Large intestine (tissue), 3 donors: Measurements from ENCODE around the gene RAB21. TPM values are rescaled to one million over a fixed set of nuclear protein-coding genes. Genes with fewer than 3 reads are reported as not detected.
"Not testable (repeated sequence)": the region's sequence is repeated elsewhere in the genome, so short reads cannot be mapped to it uniquely, and the experiment has no call there.

ENCODE experiments used
- DNase-seq, 2 donors: peaks; one replicate each; pipeline versions ENCODE4 v3.0.0 to v3.0.0-alpha.2; 2013
- H3K27ac ChIP-seq: one replicate; pipeline ENCODE4 v1.5.1; 2013; ENCODE audit warnings: low read length
- H3K27me3 ChIP-seq: 2 replicates; pipeline ENCODE4 v1.6.1; 2013; ENCODE audit warnings: low read length; ENCODE audit not compliant: control insufficient read depth, insufficient read depth
- H3K36me3 ChIP-seq: 2 replicates; pipeline ENCODE4 v1.6.1; 2013; ENCODE audit warnings: low read length; ENCODE audit not compliant: control insufficient read depth, insufficient read depth
- H3K4me1 ChIP-seq: one replicate; pipeline ENCODE4 v1.6.1; 2013; ENCODE audit warnings: low read length; ENCODE audit not compliant: control insufficient read depth, insufficient read depth
- H3K4me3 ChIP-seq: one replicate; pipeline ENCODE4 v1.5.1; 2013; ENCODE audit warnings: low read length
- H3K9me3 ChIP-seq: one replicate; pipeline ENCODE4 v1.6.1; 2013; ENCODE audit warnings: mild to moderate bottlenecking, low read depth, low read length, moderate library complexity; ENCODE audit not compliant: control insufficient read depth
- WGBS: methylation state at CpG from one replicate; pipeline ENCODE4 v1.1.5; 2013; ENCODE audit warnings: low lambda C conversion rate; ENCODE audit not compliant: insufficient coverage; 5-methylcytosine and 5-hydroxymethylcytosine counted together
- polyA plus RNA-seq: library from polyadenylated mRNA; unstranded; fragments of 120-200 nt; gene quantifications from one replicate; pipeline ENCODE4 v1.2.1, GENCODE V29; 2013

The RAB21 gene
- polyA plus RNA-seq, 1 donor: 53.1 TPM

DNA sequence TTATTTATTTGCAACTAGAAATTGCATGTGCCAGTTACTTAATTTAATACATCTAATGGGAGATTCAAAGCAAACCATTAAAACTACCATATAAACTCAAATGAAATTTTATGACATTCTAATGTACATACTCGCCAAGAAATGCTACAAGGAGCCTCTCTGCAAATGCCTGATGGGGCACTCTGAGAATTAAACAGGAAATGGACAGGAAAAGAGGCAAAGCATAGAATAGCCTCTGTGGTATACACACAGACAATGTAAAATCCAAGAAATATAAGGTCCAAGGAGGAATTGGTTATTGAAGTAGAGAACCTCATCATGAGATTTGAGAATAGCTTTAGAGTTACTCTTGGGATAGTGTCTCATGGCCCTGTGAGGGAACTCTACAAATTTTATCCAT, 41.2 kb downstream of the RAB21 start:
- Histone ChIP-seq H3K27me3 (no peaks in the 10 kb centered on the region), H3K9me3 (no peaks in the 10 kb centered on the region), H3K4me1 (no peaks in the 10 kb centered on the region), H3K36me3 (no peaks in the 10 kb centered on the region), H3K27ac (no peak overlapping the region), H3K4me3 (no peak overlapping the region)
- no peak for DNase-seq
- no CpG with 5 or more reads among the region's 1 CpG for WGBS

DNA sequence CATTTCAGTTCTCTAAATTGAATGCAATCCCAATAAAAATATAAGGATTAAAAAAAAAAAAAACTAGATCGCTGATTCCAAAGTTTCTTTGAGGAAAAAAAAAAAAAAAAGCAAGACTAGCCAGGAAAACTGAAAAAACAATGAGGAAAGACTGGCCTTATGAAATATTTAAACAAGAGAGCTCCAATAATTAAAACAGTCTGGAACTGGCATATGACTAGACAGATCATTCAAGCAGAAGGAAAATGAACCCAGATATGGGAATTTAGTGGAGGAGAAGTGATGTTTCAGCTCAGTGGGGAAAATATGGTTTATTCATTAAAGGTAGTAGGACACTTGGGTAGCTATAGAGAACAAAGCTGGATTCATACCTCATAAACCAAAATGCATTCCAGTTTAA, 42.9 kb downstream of the RAB21 start:
- H3K4me1 ChIP-seq: no peaks in the 10 kb centered on the region
- no peak for DNase-seq
- no peak overlapping the region for H3K27ac ChIP-seq
- H3K4me3 ChIP-seq: no peak overlapping the region
- 83% methylated on average over 1 of the region's 1 CpG for WGBS
- no peaks in the 10 kb centered on the region for H3K36me3 ChIP-seq
- H3K9me3 ChIP-seq: no peaks in the 10 kb centered on the region
- no peaks in the 10 kb centered on the region for H3K27me3 ChIP-seq

DNA sequence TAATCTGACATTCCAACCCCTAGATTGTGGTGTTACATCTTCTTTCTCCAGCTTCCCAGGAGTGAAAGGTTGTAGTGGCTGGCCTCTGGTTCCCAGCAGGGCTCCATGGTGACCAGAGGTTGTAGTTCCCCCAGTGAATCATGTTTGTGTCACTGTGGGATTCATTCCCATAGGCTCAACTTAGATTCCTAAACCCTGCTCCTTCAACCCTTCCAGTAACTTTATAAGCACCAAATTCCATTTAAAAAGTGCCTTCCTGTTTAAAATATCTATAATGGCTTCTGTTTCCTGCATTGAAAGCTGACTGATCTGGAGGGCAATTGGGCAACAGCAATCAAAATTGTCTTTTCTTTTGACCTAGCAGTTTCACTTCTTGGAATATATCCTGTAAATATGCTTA, 44.4 kb downstream of the RAB21 start:
- Histone ChIP-seq H3K4me1 (no peaks in the 10 kb centered on the region), H3K9me3 (no peaks in the 10 kb centered on the region)
- no peak for DNase-seq

DNA sequence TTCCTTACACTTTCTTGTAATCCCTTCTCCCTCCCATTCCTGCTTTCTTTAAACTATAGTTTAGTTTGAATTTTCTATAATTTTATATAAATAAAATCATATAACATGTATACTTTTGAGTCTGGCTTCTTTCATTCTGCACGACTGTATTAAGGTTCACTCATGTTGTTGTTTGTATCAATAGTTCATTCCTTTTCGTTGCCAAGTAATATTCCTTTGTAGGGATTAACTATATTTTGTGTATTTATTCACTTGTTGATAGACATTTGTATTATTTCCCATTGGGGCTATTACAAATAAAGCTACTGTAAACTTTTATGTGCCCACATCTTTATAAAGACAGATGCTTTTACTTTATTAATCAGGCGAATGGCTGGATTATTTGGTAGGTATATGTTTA, 45.5 kb downstream of the RAB21 start:
- H3K9me3 ChIP-seq: no peaks in the 10 kb centered on the region
- no peaks in the 10 kb centered on the region for H3K36me3 ChIP-seq
- H3K4me3 ChIP-seq: no peak overlapping the region
- H3K27ac ChIP-seq: no peak overlapping the region
- H3K27me3 ChIP-seq: no peaks in the 10 kb centered on the region
- H3K4me1 ChIP-seq: no peaks in the 10 kb centered on the region
- DNase-seq: no peak
- 82% methylated on average over 1 of the region's 3 CpGs for WGBS

More for the DNA sequence above, 44.4 kb downstream of the RAB21 start:
- Histone ChIP-seq H3K36me3 (no peaks in the 10 kb centered on the region), H3K4me3 (no peak overlapping the region), H3K27me3 (no peaks in the 10 kb centered on the region), H3K27ac (no peak overlapping the region)

DNA sequence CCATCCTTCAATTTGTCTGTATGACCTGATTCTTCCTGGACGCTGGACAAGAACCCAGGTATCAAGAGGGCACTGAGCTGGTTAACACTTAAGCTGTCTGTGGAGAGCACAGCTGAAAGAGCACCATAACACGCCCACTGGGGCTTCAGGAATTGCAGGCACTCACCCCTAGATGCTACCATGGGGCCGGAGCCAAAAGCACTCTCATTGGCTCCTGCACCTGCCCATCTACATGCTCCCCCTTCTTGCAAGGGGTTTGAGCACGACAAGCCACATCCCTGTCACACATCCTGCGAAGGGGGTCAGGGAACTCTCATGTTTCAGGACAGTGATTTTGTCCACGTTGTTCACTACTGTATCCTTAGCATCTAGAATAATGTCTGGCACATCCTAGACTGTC, 49.8 kb downstream of the RAB21 start:
- no peaks in the 10 kb centered on the region for H3K36me3 ChIP-seq
- H3K27ac ChIP-seq: no peak overlapping the region
- WGBS: no CpG with 5 or more reads among the region's 6 CpGs
- no peaks in the 10 kb centered on the region for H3K9me3 ChIP-seq
- H3K4me3 ChIP-seq: no peak overlapping the region
- no peak for DNase-seq
- no peaks in the 10 kb centered on the region for H3K4me1 ChIP-seq
- no peaks in the 10 kb centered on the region for H3K27me3 ChIP-seq

DNA sequence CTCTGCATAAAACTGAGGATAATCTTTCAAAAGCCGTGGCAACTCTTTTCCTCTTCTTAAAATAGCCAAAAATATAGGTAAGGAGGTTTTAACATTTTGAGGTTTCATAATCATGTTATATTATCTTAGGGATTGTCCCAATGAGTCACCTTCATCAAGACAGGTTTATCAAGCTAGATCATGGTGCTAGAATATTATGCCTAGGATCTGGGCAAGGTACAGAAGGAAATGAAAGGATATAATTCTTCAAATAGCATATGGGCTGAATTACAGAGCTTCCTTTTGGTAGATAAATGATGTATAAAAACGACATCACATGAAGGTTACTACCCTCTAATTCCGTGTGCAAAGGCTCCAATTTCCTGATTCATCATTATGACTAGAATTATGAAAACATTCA, 56.3 kb downstream of the RAB21 start:
- Histone ChIP-seq H3K27me3 (no peaks in the 10 kb centered on the region), H3K4me1 (no peaks in the 10 kb centered on the region), H3K4me3 (no peak overlapping the region), H3K36me3 (no peaks in the 10 kb centered on the region), H3K9me3 (no peaks in the 10 kb centered on the region), H3K27ac (no peak overlapping the region)
- WGBS: 100% methylated on average over 1 of the region's 3 CpGs
- DNase-seq: no peak

DNA sequence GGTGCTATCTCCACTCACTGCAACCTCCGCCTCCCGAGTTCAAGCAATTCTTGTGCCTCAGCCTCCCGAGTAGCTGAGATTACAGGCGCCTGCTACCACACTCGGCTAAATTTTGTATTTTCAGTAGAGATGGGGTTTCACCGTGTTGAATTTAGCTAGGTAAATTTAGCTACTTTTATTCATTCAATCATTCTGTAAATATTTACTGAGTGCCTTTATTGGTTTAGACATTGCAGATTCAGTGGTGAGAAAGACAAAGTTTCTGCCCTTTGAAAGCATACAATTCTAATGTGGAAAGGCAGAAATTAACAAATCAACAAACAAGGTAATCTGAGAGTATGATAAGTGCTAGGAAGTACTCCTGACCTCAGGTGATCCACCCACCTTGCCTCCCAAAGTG, 60.6 kb downstream of the RAB21 start:
- DNase-seq, H3K4me1 ChIP-seq, H3K27ac ChIP-seq, H3K27me3 ChIP-seq, H3K36me3 ChIP-seq, H3K4me3 ChIP-seq, H3K9me3 ChIP-seq: not testable (repeated sequence)
- no CpG with 5 or more reads among the region's 6 CpGs for WGBS

DNA sequence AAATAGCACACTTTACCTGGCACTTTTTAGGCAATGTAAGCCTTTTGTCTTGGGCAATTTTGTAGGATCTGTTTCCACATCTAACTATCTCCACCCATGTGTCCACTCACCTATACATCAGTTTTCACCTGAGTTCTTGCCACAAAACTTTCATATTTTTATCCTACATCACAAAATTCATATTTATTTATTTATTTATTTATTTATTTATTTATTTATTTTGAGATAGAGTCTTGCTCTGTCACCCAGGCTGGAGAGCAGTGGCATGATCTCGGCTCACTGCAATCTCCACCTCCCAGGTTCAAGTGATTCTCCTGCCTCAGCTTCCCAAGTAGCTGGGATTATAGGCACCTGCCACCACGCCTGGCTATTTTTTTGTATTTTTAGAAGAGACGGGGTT, 67.4 kb downstream of the RAB21 start:
- not testable (repeated sequence) for H3K27ac ChIP-seq, H3K36me3 ChIP-seq, H3K9me3 ChIP-seq, H3K27me3 ChIP-seq, H3K4me3 ChIP-seq, H3K4me1 ChIP-seq, DNase-seq
- WGBS: no CpG with 5 or more reads among the region's 3 CpGs

DNA sequence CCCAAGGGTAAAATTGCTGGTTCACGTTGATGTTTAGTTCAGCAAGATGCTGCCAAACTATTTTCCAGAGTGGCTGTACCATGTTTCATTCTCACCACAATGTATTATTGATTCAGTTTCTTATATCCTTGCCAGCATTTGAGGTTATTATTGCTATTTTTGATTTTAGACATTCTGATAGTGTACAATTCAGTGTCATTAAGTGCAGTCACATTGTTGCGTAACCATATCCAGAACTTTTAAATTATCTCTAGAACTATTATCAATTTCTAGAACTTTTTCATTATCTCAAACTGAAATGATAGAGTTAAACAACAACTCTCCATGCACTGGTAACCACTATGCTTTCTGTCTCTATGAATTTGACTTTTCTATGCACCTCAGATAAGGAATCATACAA, 74.2 kb downstream of the RAB21 start:
- Histone ChIP-seq H3K4me1 (no peaks in the 10 kb centered on the region), H3K27me3 (no peaks in the 10 kb centered on the region), H3K9me3 (no peaks in the 10 kb centered on the region), H3K4me3 (no peak overlapping the region), H3K27ac (no peak overlapping the region), H3K36me3 (no peaks in the 10 kb centered on the region)
- WGBS: 100% methylated on average over 2 of the region's 2 CpGs
- DNase-seq: no peak

DNA sequence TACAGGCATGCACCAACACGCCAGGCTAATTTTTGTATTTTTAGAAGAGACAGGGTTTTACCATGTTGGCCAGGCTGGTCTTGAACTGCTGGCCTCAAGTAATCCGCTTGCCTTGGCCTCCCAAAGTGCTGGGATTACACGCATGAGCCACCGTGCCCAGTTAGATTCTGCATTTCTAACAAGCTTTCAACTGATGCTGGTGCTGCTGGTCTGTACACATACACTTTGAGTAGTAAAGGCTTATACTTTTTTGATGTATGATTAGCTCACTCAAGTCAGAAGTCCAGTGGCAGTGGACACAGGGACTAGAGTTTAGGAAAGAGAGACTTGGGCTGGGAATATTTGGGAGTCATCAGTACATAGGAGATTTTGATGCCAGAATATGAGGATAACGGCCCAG, 82.7 kb downstream of the RAB21 start:
- 100% methylated on average over 1 of the region's 5 CpGs for WGBS
- Histone ChIP-seq H3K27ac (no peak overlapping the region), H3K36me3 (no peaks in the 10 kb centered on the region), H3K9me3 (no peaks in the 10 kb centered on the region), H3K27me3 (no peaks in the 10 kb centered on the region), H3K4me1 (peaks cover 9% of the 10 kb centered on the region), H3K4me3 (no peak overlapping the region)
- DNase-seq: no peak

DNA sequence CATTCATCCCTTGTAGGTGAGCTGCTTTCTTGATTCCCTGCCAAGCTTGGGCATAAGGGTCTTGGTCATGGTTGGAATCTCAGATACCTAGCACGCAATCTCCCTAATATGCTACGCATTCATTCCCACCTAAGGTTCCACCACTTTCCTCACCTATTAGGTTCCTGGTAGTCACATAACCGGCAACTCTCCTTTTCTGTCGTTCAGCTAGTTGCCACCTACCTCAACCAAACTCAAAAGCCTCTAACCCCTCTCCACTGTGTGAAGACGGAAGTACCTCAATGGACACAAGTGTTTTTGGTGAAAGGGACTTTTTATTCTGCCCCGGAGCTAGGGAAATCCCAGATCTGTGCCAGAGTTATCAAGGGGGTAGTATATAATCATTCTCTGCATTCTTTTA, 83.6 kb downstream of the RAB21 start:
- H3K27me3 ChIP-seq: no peaks in the 10 kb centered on the region
- peaks cover 9% of the 10 kb centered on the region for H3K4me1 ChIP-seq
- no peak for DNase-seq
- H3K36me3 ChIP-seq: no peaks in the 10 kb centered on the region
- no peaks in the 10 kb centered on the region for H3K9me3 ChIP-seq
- 93% methylated on average over 2 of the region's 6 CpGs for WGBS
- no peak overlapping the region for H3K4me3 ChIP-seq
- H3K27ac ChIP-seq: peak overlapping the region; percentile 95
